GM18498 (cell line): Measurements from ENCODE around the gene SIRT3.

Experiments
- ATAC-seq: cut with Tn5 transposase; IDR thresholded peaks from one replicate; pipeline ENCODE4 v1.9.1; 2021; ENCODE audit warnings: mild to moderate bottlenecking, moderate library complexity; ENCODE audit not compliant: unreplicated experiment

The SIRT3 gene

GRCh38 chr11:271319-271715 lies 35.2 kb upstream of the SIRT3 start:
- ATAC-seq: no peak

DNA sequence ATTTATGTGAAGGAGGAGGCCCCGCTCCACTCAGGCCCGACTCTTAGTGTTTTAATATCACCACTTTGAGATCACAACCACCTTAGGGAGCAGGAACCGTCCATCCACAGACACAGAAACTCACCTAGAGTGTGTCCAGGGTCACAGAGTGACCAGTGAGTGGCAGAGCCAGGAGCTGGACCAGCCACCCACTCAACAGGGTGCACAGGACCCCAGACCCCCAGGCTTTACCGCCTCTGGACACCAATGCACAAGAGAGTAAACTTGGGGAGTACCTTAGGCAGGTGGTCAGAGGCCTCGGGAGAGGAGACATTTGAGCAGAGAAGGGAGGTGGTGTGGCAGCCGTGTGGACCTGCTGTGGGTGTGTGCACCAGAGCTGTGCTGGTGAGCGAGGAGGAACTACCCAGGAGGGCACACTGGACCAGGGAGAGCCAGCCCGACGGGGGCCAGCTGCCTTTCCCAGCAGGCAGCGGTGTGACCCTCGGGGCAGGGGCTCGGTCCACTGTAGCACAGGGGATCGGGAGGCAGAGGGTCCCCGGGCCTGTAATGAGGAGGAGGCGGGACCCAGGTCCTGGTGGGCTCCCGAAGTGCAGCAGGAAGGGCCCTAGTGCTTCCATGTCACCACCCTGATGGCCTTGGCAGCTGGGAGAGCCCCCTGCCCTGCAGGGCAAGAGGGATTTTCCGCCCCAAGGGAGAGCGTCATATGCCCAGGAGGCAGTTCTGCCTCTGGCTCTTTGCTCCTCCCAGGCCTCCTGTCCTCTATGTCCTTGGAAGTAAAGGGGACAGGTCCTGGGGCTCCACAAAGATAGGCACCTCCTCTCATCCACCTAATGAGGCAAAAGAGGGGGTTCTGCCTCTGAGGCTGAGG lies 34.5 kb upstream of the SIRT3 start:
- ATAC-seq: no peak

GRCh38 chr11:269146-269890 lies 33.2 kb upstream of the SIRT3 start:
- ATAC-seq: peak; percentile 67

- ATAC-seq: peak; percentile 60
These were observed 32.6 kb upstream of the SIRT3 start for GRCh38 chr11:268716-269145.

DNA sequence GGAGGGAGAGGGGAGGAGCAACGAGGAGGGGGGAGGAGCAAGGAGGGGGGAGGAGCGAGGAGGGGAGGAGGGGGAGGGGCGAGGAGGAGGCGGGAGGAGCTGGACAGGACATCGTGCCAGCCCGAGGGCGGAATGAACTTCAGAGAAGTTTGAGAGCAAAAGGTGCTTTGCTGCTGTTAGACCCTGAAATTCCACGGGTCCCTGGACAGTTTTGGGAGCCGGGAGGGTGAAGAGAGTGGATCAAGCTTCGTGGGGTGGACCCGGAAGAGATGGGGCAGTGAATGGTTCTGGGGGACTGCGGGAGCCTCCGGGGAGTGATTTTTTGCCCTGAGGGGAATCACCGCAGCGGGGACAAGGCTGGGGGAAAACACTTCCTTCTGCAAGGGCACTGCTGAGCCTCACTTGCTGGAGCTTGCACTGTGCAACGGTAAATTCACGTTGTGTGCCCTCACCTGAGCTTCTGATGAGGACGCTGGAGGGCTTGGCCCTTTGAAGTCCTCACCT lies 31.4 kb upstream of the SIRT3 start:
- ATAC-seq: no peak

GRCh38 chr11:266676-267439 lies 30.7 kb upstream of the SIRT3 start:
- no peak for ATAC-seq

DNA sequence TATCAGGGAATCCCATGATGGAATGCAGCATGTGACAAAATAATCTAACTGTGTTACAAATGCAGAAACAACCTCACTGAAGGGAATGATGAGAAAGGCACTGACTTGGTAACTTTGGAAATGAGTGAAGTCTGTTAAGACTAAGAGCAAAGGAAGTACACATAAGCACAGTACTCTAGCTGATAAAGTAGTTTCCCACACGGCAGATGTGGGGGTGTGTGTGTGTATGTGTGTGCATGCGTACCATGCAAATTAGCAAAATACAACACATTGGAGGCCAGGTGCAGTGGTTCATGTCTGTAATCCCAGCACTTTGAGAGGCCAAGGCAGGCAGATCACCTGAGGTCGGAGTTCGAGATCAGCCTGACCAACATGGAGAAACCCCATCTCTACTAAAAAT lies 25.5 kb upstream of the SIRT3 start:
- ATAC-seq: no peak

DNA sequence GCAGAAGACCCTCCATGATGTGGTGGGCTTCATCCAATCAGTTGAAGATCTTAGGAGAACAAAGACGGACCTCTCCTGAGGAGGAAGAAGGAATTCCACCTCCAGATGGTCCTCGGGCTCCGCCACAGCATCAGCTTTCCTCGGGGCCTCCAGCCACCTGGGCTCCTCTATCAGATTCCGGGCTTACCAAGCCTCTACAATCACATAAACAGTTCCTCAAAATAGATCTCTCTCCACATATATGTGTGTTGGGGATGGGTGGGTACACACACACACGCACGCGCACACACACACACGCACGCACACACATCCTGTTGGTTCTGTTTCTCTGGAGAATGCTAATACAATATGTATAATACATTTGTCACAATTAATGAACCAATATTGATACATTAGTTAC lies 23.3 kb upstream of the SIRT3 start:
- ATAC-seq: no peak

GRCh38 chr11:257766-258493 lies 21.8 kb upstream of the SIRT3 start:
- no peak for ATAC-seq

DNA sequence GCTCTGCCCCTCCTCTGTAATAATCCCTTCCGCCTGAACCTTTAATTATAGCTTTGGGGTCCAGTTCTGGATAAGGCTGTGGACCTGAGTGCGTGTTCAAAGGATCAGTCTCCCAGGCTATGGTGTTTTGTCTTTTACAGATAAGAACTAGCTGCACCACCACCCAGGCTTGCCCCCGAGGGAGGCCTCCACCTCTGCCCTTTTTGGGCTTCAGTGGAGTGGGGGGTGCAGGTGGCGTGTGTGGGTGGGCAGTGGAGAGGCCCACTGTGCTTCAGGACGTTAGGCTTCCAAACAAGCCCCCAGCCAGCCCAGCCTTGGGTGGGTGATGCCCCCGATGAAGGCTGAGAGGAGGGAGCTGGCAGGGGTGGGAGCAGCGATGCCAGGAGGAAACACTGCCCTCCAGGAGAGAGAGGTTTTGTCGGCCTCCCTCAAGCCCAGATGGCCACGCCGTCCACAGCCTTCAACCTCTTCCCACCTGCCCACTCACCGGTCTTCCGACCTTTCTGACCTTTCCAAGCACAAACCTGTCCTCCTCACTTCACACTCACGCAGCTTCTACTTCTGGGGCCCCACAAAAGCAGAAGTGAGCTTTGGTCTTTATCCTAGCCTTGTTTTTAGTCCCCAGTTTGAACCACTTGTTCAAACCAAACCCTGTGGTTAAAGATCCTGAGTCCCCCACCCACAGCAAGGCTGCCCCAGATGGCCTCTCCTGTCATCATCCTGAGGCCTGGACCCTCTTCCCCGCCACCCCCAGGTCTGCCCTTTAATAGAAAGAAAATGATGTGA lies 21.0 kb upstream of the SIRT3 start:
- no peak for ATAC-seq

DNA sequence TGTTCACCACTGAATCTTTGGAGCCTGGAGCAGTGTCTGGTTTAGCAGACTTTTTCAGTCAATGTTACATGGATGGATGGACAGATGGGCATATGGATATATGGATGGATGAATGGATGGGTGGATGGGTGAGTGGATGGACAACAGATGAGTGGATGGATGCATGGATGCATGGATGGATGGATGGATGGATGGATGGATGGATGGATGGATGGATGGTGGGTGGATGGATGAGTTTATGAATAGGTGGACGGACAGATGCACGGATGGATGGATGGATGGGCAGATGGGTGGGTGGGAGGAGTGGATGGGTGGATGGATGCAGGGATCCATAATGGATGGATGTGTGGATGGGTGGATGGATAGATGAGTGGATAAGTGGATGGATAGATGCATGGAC lies 19.7 kb upstream of the SIRT3 start:
- ATAC-seq: no peak

DNA sequence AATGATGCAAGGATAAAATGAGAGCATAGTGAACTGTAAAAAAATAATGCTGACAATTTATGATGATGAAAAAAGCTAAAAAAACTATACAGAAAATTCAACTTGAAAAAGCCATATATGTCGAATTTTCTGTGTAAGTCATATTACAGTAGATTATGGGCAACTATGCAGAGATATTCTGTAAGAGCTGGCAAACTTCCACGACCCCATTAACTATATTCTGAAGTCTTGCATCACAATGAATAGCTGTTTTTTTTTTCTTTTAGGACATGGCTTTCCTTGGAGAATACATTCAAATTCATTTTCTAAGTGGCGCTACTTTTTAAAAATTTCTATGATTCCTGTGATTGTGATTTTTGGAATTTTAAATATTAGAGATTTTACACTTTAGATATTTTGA lies 19.0 kb upstream of the SIRT3 start:
- no peak for ATAC-seq

GRCh38 chr11:253886-254270 lies 17.7 kb upstream of the SIRT3 start:
- ATAC-seq: no peak

DNA sequence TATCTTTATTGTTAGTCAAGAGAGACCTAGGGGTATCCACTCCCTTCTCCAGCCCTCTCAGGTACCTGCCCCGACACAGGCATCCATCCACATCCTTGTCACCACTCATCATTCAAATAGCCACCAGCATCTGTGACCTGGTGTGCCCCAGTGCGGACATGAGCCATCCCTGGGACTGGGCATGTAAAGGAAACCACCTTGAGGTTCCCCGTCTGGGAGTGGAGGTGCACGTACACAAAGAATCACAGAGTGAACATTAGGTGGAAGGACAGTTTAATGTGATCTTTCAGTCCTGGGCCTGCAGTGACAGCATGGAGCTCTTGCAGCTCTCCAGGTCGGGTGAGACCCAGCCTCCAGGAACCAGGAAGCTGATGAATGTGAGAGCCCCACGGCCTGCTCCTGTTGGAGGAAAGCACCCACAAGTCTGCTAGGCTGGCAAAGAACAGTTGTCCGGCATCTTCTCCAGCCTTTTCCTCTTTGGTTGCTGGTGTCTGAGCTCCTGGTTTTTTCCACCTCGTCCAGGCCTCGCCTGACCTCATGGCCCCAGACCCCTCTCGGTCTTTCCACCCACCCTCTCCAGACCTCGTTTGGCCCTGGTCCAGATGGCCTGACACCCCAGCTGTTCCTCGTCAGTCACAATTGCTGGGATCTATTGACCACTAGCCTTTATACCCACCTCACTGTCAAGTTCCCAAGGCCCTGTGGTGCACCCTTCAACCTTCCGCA lies 17.2 kb upstream of the SIRT3 start:
- no peak for ATAC-seq

- no peak for ATAC-seq
These were observed 16.5 kb upstream of the SIRT3 start for GRCh38 chr11:252666-253065.

DNA sequence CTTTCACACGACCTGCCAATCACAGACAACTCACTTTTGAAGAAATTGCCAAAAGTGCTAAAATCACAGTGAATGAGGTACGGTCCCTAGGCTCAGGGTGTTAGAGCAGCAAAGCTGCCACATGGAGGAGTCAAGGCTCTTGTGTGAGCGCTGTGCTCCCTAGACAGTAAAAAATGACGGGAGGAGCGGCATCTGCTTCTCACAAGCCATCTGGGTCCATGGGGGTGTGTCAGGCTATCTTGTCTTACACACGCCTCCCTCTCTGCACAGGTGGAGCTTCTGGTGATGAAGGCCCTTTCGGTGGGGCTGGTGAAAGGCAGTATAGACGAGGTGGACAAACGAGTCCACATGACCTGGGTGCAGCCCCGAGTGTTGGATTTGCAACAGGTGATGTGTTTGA lies 15.4 kb upstream of the SIRT3 start:
- no peak for ATAC-seq

DNA sequence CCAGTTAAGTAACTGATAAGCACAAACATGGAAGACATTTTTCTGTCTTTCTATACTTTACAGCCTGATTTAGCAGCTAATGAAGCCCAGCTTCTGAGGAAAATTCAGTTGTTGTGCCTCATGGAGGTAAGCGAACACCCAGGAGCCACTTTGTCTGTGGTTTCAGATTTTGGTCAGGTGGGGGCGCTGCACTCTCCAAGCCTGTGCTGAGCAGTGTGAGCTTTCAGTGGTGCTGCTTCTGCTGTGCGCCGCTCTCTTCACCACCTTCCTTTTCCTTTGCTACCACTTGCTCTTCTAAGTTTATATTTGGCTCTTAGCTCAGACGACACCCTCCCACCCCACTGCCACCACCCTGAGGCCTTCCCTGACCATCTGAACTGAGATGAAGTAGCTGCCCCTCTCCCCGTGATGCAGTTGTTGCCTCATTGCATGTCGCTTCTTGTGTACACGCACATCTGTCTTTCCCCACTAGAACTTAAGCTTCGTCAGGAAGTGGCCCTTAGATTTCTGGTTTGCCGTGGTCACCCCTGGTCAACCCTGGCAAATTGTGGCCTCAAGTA lies 14.7 kb upstream of the SIRT3 start:
- no peak for ATAC-seq

- no peak for ATAC-seq
These were observed 14.1 kb upstream of the SIRT3 start for GRCh38 chr11:250274-250673.

DNA sequence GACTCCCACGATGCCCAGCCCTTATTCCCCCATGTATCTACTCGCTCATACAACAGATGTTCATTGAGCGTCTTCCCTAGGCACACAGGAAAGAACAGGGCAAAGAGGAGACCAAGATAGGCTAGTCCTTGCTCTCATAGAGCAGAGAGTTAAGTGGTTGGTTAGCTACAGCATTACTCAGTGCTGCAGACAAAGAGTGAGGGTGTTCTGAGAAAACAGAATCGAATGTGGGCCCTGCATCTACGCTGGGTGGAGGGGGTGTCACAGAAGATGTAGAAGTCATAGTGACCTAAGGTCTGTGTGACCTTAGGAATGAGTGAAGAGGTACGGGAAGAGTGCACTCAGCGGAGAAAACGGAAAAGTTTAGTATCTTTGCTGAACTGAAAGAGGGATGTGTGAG lies 12.9 kb upstream of the SIRT3 start:
- no peak for ATAC-seq
